Liver (tissue), 9 donors: ENCODE results near the gene UNC5A. TPM values are rescaled to one million over a fixed set of nuclear protein-coding genes. Genes with fewer than 3 reads are reported as not detected.

Experiments
- DNase-seq: peaks from one replicate; pipeline ENCODE4 v3.0.0-alpha.2; 2017; ENCODE audit warnings: low spot score
- H3K27ac ChIP-seq, 2 donors: one replicate each; pipeline ENCODE4 v1.7.0; 2013; ENCODE audit warnings: inconsistent platforms in 2 of 2, low read length in 2 of 2, control low read depth in 1 of 2, low read depth in 1 of 2, mild to moderate bottlenecking in 1 of 2
- H3K27me3 ChIP-seq, 4 donors: one replicate each; pipeline versions ENCODE4 v1.6.1 to v1.7.0; 2013; ENCODE audit warnings: low read length in 3 of 4, inconsistent platforms in 1 of 4, mild to moderate bottlenecking in 1 of 4, moderate library complexity in 1 of 4; ENCODE audit not compliant: control insufficient read depth in 4 of 4, insufficient read depth in 4 of 4
- H3K36me3 ChIP-seq, 4 donors: one replicate each; pipeline versions ENCODE4 v1.6.1 to v1.7.0; 2013; ENCODE audit warnings: low read length in 3 of 4, mild to moderate bottlenecking in 3 of 4, low read depth in 1 of 4, moderate library complexity in 1 of 4; ENCODE audit not compliant: control insufficient read depth in 4 of 4, insufficient read depth in 3 of 4
- H3K4me1 ChIP-seq, 4 donors: one replicate each; pipeline versions ENCODE4 v1.6.1 to v1.7.0; 2013; ENCODE audit warnings: low read length in 3 of 4, mild to moderate bottlenecking in 3 of 4, moderate library complexity in 1 of 4; ENCODE audit not compliant: control insufficient read depth in 4 of 4, insufficient read depth in 4 of 4
- H3K4me3 ChIP-seq, 3 donors: one replicate each; pipeline versions ENCODE4 v1.6.1 to v1.7.0; 2013; ENCODE audit warnings: low read length in 3 of 3, control low read depth in 1 of 3, low read depth in 1 of 3, mild to moderate bottlenecking in 1 of 3
- H3K9ac ChIP-seq, 2 donors: one replicate each; pipeline ENCODE4 v1.7.0; 2013; ENCODE audit warnings: low read length in 2 of 2, mild to moderate bottlenecking in 2 of 2, moderate library complexity in 2 of 2, control low read depth in 1 of 2, low read depth in 1 of 2
- H3K9me3 ChIP-seq, 4 donors: one replicate each; pipeline versions ENCODE4 v1.6.1 to v1.7.0; 2013; ENCODE audit warnings: low read length in 3 of 4; ENCODE audit not compliant: control insufficient read depth in 4 of 4
- ATF3 ChIP-seq: IDR thresholded peaks from 2 replicates; pipeline ENCODE4 v1.6.1; 2016; ENCODE audit warnings: antibody characterized with exemption
- CTCF ChIP-seq: fragments of 150-350 bp; IDR thresholded peaks from 2 replicates; pipeline ENCODE4 v1.5.1; 2017; ENCODE audit warnings: improper control_type of control experiment, low read depth, low read length; ENCODE audit not compliant: missing input control
- EGR1 ChIP-seq, 2 donors: IDR thresholded peaks; 2 replicates each; pipeline ENCODE4 v1.6.1; 2016 to 2018; ENCODE audit warnings: antibody characterized with exemption in 2 of 2, low read depth in 2 of 2
- FOXA1 ChIP-seq: IDR thresholded peaks from 2 replicates; pipeline ENCODE4 v1.6.1; 2016; ENCODE audit warnings: antibody characterized with exemption
- FOXA2 ChIP-seq: IDR thresholded peaks from 2 replicates; pipeline ENCODE4 v1.6.1; 2016; ENCODE audit warnings: antibody characterized with exemption
- HNF4G ChIP-seq: IDR thresholded peaks from 2 replicates; pipeline ENCODE4 v1.6.1; 2016; ENCODE audit warnings: antibody characterized with exemption
- JUND ChIP-seq, 2 donors: IDR thresholded peaks; 2 replicates each; pipeline ENCODE4 v1.6.1; 2016; ENCODE audit warnings: antibody characterized with exemption in 2 of 2
- NR2F2 ChIP-seq: IDR thresholded peaks from 2 replicates; pipeline ENCODE4 v1.6.1; 2016; ENCODE audit warnings: antibody characterized with exemption
- RAD21 ChIP-seq, 2 donors: IDR thresholded peaks; 2 replicates each; pipeline ENCODE4 v1.6.1; 2016; ENCODE audit warnings: antibody characterized with exemption in 2 of 2, mild to moderate bottlenecking in 2 of 2
- RXRA ChIP-seq, 2 donors: IDR thresholded peaks; 2 replicates each; pipeline ENCODE4 v1.6.1; 2017 to 2018; ENCODE audit warnings: antibody characterized with exemption in 2 of 2, mild to moderate bottlenecking in 1 of 2
- SP1 ChIP-seq: IDR thresholded peaks from 2 replicates; pipeline ENCODE4 v1.6.1; 2018; ENCODE audit warnings: antibody characterized with exemption, mild to moderate bottlenecking
- TAF1 ChIP-seq: conservative IDR thresholded peaks from 2 replicates; pipeline ENCODE4 v1.6.1; 2016; ENCODE audit warnings: antibody characterized with exemption, mild to moderate bottlenecking
- YY1 ChIP-seq: IDR thresholded peaks from 2 replicates; pipeline ENCODE4 v1.6.1; 2016; ENCODE audit warnings: antibody characterized with exemption, mild to moderate bottlenecking
- ZBTB33 ChIP-seq: IDR thresholded peaks from 2 replicates; pipeline ENCODE4 v1.6.1; 2016; ENCODE audit warnings: antibody characterized with exemption
- WGBS: extraction: QIAGEN DNeasy Blood & Tissue Kit; methylation state at CpG from one replicate; pipeline ENCODE4 v1.1.7; 2013; 5-methylcytosine and 5-hydroxymethylcytosine counted together
- polyA plus RNA-seq, 2 donors: library from polyadenylated mRNA; stranded (reverse) in 1 of 2; unstranded in 1 of 2; fragments of 200-250 nt in 1 of 2; fragments of >200 nt in 1 of 2; fragmentation: Nextera tagmentation in 1 of 2; extraction: Ambion mirVana in 1 of 2; gene quantifications; one replicate each; pipeline versions ENCODE4 v1.2.1 to v1.2.3, GENCODE V29; 2013 to 2015
- total RNA-seq, 2 donors: library from RNA; depleted of rRNA; stranded (reverse); fragments of >200 nt; gene quantifications; one replicate each; pipeline ENCODE4 v1.2.3, GENCODE V29; 2014
- TF ChIP-seq, protein P1 (sequence below): IDR thresholded peaks from 2 replicates; pipeline ENCODE4 v1.6.1; 2016; ENCODE audit warnings: antibody characterized with exemption
- donor health status: healthy.
- donor health status: healthy.
- donor health status: healthy.
- donor health status: healthy.
- donor health status: healthy.

The UNC5A gene
- total and polyA plus RNA-seq, 4 donors: under 0.01 to 0.07 (median 0.03) TPM; not detected in 1

- TF ChIP-seq ZBTB33 (no peak), SP1 (no peak), EGR1 (IDR thresholded peaks at IDR 0.05; ENCODE audit: low read depth in 2 of 2) (no peak), FOXA2 (no peak), HNF4G (no peak), YY1 (no peak), TAF1 (no peak)
- TF ChIP-seq, protein P1, sequence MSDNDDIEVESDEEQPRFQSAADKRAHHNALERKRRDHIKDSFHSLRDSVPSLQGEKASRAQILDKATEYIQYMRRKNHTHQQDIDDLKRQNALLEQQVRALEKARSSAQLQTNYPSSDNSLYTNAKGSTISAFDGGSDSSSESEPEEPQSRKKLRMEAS: no peak
Measured at GRCh38 chr5:176769911-176770310, 40.4 kb upstream of the UNC5A start (continued).

DNA sequence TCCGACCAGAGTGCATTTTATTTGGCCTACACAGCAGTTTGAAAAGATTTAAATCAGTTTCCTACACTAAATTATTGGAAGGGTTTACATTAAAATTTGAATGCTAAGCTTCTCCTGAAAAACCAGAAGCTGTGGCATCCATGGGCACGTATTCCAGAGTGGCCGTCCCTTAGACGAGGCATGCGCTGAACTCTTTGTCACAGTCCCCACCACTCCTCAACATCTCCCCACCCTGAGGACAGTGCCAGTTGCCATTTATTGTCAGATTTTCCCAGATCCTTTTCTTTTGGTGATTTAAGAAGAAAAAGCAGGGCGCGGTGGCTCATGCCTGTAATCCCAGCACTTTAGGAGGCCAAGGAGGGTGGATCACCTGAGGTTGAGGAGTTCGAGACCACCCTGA lies 39.9 kb upstream of the UNC5A start:
- Histone ChIP-seq H3K9ac (no peak overlapping the region), H3K27me3 (peaks cover 0 to 11% (median 3%) of the 10 kb centered on the region in 4 donors), H3K4me1 (no peaks in the 10 kb centered on the region), H3K4me3 (no peak overlapping the region), H3K27ac (no peak overlapping the region), H3K9me3 (no peaks in the 10 kb centered on the region), H3K36me3 (no peaks in the 10 kb centered on the region)
- no peak for TF ChIP-seq NR2F2
- TF ChIP-seq JUND (IDR thresholded peaks at IDR 0.05): no peak
- no peak for TF ChIP-seq RXRA (IDR thresholded peaks at IDR 0.05)
- no peak for TF ChIP-seq FOXA1
- DNase-seq: peak; percentile 8
- 93% methylated on average over 8 of the region's 8 CpGs for WGBS

DNA sequence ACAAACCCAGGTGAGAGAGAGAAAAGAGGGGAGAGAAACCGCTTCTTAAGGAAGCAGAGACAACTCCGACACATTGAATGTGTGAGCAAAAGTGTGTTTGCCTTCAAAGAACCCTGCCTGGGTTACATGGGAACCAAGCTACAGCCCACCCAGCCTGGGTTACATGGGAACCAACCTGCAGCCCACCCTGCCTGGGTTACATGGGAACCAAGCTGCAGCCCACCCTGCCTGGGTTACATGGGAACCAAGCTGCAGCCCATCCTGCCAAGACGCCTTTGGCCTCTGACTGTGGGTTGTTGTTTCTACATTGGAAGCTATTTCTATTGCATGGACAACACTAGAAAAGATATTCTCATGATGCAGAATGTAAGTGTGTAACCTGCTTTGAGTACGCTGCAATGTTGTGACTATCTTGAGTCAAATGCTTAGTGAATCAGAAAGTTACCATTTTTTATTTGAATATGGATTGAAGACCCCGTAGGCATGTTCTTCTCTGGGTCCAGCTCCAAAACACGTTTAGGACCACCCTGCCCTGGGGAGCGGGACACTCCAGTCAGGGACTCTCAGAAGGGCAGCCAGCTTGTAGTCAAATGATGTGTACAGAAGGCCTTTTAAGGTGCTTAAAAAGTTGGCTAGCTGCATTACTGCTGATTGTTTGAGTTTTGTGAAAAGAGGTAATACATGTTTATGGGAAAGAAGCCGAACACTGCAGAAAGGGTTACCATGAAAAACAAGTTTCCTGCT lies 39.1 kb upstream of the UNC5A start:
- Histone ChIP-seq H3K9ac (no peak overlapping the region), H3K4me3 (no peak overlapping the region), H3K36me3 (no peaks in the 10 kb centered on the region), H3K4me1 (no peaks in the 10 kb centered on the region), H3K9me3 (no peaks in the 10 kb centered on the region), H3K27ac (no peak overlapping the region), H3K27me3 (peaks cover 0 to 11% (median 3%) of the 10 kb centered on the region in 4 donors)
- peak; percentile 6 for DNase-seq
- 86% methylated on average over 8 of the region's 8 CpGs for WGBS
- TF ChIP-seq HNF4G: no peak
- TF ChIP-seq, protein P1: no peak
- no peak for TF ChIP-seq JUND (IDR thresholded peaks at IDR 0.05)
- no peak for TF ChIP-seq ATF3
- TF ChIP-seq CTCF: no peak
- no peak for TF ChIP-seq NR2F2
- TF ChIP-seq RAD21 (IDR thresholded peaks at IDR 0.05): no peak
- no peak for TF ChIP-seq FOXA1
